H9 (cell line): ENCODE measurements around the gene DDX51. TPM values are rescaled to one million over a fixed set of nuclear protein-coding genes. Genes with fewer than 3 reads are reported as not detected.

Source experiments
- DNase-seq: peaks from one replicate; pipeline ENCODE4 v3.0.0-alpha.2; 2017
- H2AFZ ChIP-seq: one replicate; pipeline ENCODE4 v1.6.1; 2013; ENCODE audit warnings: mild to moderate bottlenecking, low read length, control low read depth, moderate library complexity
- H2AK5ac ChIP-seq: 2 replicates; pipeline ENCODE4 v1.6.1; 2013; ENCODE audit warnings: low read length, control low read depth, mixed read lengths; ENCODE audit not compliant: insufficient read length
- H2BK120ac ChIP-seq: one replicate; pipeline ENCODE4 v1.6.1; 2013; ENCODE audit warnings: low read depth, mild to moderate bottlenecking, low read length, control low read depth, inconsistent platforms; ENCODE audit not compliant: poor library complexity, severe bottlenecking
- H2BK12ac ChIP-seq: 2 replicates; pipeline ENCODE4 v1.6.1; 2013; ENCODE audit warnings: low read length, control low read depth, mixed read lengths, low read depth; ENCODE audit not compliant: insufficient read length
- H2BK15ac ChIP-seq: 2 replicates; pipeline ENCODE4 v1.6.1; 2013; ENCODE audit warnings: low read depth, low read length, control low read depth
- H2BK20ac ChIP-seq: one replicate; pipeline ENCODE4 v1.6.1; 2013; ENCODE audit warnings: low read depth, mild to moderate bottlenecking, low read length, control low read depth, inconsistent platforms; ENCODE audit not compliant: poor library complexity, severe bottlenecking
- H2BK5ac ChIP-seq: 2 replicates; pipeline ENCODE4 v1.6.1; 2013; ENCODE audit warnings: low read length, control low read depth, mixed read lengths; ENCODE audit not compliant: insufficient read length
- H3K14ac ChIP-seq: 2 replicates; pipeline ENCODE4 v1.6.1; 2013; ENCODE audit warnings: low read length, control low read depth; ENCODE audit not compliant: insufficient read depth
- H3K18ac ChIP-seq: 2 replicates; pipeline ENCODE4 v1.6.1; 2013; ENCODE audit warnings: low read depth, mild to moderate bottlenecking, mixed read lengths, low read length, control low read depth; ENCODE audit not compliant: insufficient read length
- H3K23ac ChIP-seq: 2 replicates; pipeline ENCODE4 v1.6.1; 2013; ENCODE audit warnings: low read length, control low read depth, mixed read lengths, low read depth; ENCODE audit not compliant: insufficient read length
- H3K23me2 ChIP-seq: 2 replicates; pipeline ENCODE4 v1.6.1; 2013; ENCODE audit warnings: low read depth, mild to moderate bottlenecking, mixed read lengths, low read length, control low read depth; ENCODE audit not compliant: insufficient read length, poor library complexity, severe bottlenecking
- H3K27ac ChIP-seq: 2 replicates; pipeline ENCODE4 v1.5.1; 2013; ENCODE audit warnings: low read length, control low read depth, mixed read lengths, low read depth; ENCODE audit not compliant: insufficient read length
- H3K27me3 ChIP-seq: 2 replicates; pipeline ENCODE4 v1.6.1; 2013; ENCODE audit warnings: low read length, control low read depth, inconsistent platforms; ENCODE audit not compliant: insufficient read depth
- H3K4ac ChIP-seq: 2 replicates; pipeline ENCODE4 v1.6.1; 2013; ENCODE audit warnings: low read depth, mild to moderate bottlenecking, control low read depth, inconsistent platforms, low read length, moderate library complexity
- H3K4me1 ChIP-seq: 2 replicates; pipeline ENCODE4 v1.6.1; 2013; ENCODE audit warnings: low read length, control low read depth, inconsistent platforms; ENCODE audit not compliant: insufficient read depth
- H3K4me2 ChIP-seq: 2 replicates; pipeline ENCODE4 v1.6.1; 2013; ENCODE audit warnings: low read length, control low read depth, mixed read lengths; ENCODE audit not compliant: insufficient read length, insufficient read depth
- H3K56ac ChIP-seq: 2 replicates; pipeline ENCODE4 v1.6.1; 2013; ENCODE audit warnings: low read depth, mild to moderate bottlenecking, mixed read lengths, low read length, control low read depth; ENCODE audit not compliant: insufficient read length
- H3K79me1 ChIP-seq: 2 replicates; pipeline ENCODE4 v1.6.1; 2013; ENCODE audit warnings: low read depth, mild to moderate bottlenecking, moderate library complexity, low read length, control low read depth, inconsistent platforms; ENCODE audit not compliant: insufficient read depth, poor library complexity, severe bottlenecking
- H3K79me2 ChIP-seq: 2 replicates; pipeline ENCODE4 v1.6.1; 2013; ENCODE audit warnings: low read length, control low read depth, inconsistent platforms; ENCODE audit not compliant: insufficient read depth
- H3K9ac ChIP-seq: 2 replicates; pipeline ENCODE4 v1.6.1; 2013; ENCODE audit warnings: low read length, control low read depth, mixed read lengths; ENCODE audit not compliant: insufficient read length; ENCODE audit errors: extremely low read depth
- H3K9me3 ChIP-seq: one replicate; pipeline ENCODE4 v1.6.1; 2013; ENCODE audit warnings: low read depth, low read length, inconsistent platforms; ENCODE audit not compliant: control insufficient read depth
- H3T11ph ChIP-seq: one replicate; pipeline ENCODE4 v1.6.1; 2013; ENCODE audit warnings: mild to moderate bottlenecking, low read length, control low read depth, inconsistent platforms
- H4K20me1 ChIP-seq: one replicate; pipeline ENCODE4 v1.6.1; 2013; ENCODE audit not compliant: control insufficient read depth, insufficient read length, insufficient read depth
- H4K5ac ChIP-seq: 2 replicates; pipeline ENCODE4 v1.6.1; 2013; ENCODE audit warnings: low read depth, mild to moderate bottlenecking, mixed read lengths, low read length, control low read depth; ENCODE audit not compliant: insufficient read length
- H4K8ac ChIP-seq: replicated peaks from 2 replicates; pipeline ENCODE4 v1.6.1; 2013; ENCODE audit warnings: low read length, control low read depth, mixed read lengths, low read depth; ENCODE audit not compliant: insufficient read length
- H4K91ac ChIP-seq: 2 replicates; pipeline ENCODE4 v1.6.1; 2013; ENCODE audit warnings: low read depth, mild to moderate bottlenecking, moderate library complexity, mixed read lengths, low read length, control low read depth; ENCODE audit not compliant: insufficient read length
- H3K27ac Mint-ChIP-seq, 3 experiments: 2 replicates in 2 of 3; 3 replicates in 1 of 3; pipeline ENCODE4 v1.8.0; 2020 to 2021; ENCODE audit warnings: mixed read lengths in 3 of 3, mild to moderate bottlenecking in 1 of 3, moderate library complexity in 1 of 3
- H3K27me3 Mint-ChIP-seq: 2 replicates; pipeline ENCODE4 v1.8.0; 2021; ENCODE audit warnings: low read depth, mild to moderate bottlenecking, moderate library complexity, mixed read lengths
- H3K36me3 Mint-ChIP-seq, 3 experiments: 2 replicates in 2 of 3; 3 replicates in 1 of 3; pipeline ENCODE4 v1.8.0; 2020 to 2021; ENCODE audit warnings: low read depth in 3 of 3, mixed read lengths in 3 of 3; ENCODE audit not compliant: insufficient read depth in 1 of 3
- H3K4me1 Mint-ChIP-seq, 2 experiments: 2 replicates each; pipeline ENCODE4 v1.8.0; 2020; ENCODE audit warnings: mixed read lengths in 2 of 2
- H3K4me3 Mint-ChIP-seq, 2 experiments: 2 replicates in 1 of 2; 3 replicates in 1 of 2; pipeline ENCODE4 v1.8.0; 2020 to 2021; ENCODE audit warnings: mild to moderate bottlenecking in 2 of 2, mixed read lengths in 2 of 2, moderate library complexity in 1 of 2
- H3K9me3 Mint-ChIP-seq, 2 experiments: 2 replicates in 1 of 2; 3 replicates in 1 of 2; pipeline ENCODE4 v1.8.0; 2020; ENCODE audit warnings: mild to moderate bottlenecking in 2 of 2, mixed read lengths in 2 of 2, moderate library complexity in 1 of 2
- CTCF ChIP-seq: fragments of 200-600 bp; sonication (generic); conservative IDR thresholded peaks from 3 replicates; pipeline ENCODE4 v1.8.0; 2021; ENCODE audit warnings: antibody characterized with exemption, mild to moderate bottlenecking
- WGBS: extraction: QIAGEN DNeasy Blood & Tissue Kit; methylation state at CpG from one replicate; pipeline ENCODE4 v1.1.7; 2013; ENCODE audit warnings: missing lambda C conversion rate, low lambda C conversion rate, mixed read lengths; ENCODE audit not compliant: insufficient read length; ENCODE audit errors: extremely low coverage; 5-methylcytosine and 5-hydroxymethylcytosine counted together
- total RNA-seq: library from RNA; stranded (reverse); gene quantifications from 2 replicates; pipeline ENCODE4 v1.2.1, GENCODE V29; 2021

Gene DDX51
- total RNA-seq, 1 experiment from 2014 or later: 37.9 TPM

GRCh38 chr12:132140501-132140900 lies 3.6 kb downstream of the DDX51 start:
- Histone ChIP-seq H2BK15ac (no peak overlapping the region), H3K23me2 (peaks cover 5% of the 10 kb centered on the region), H3K18ac (no peak overlapping the region), H4K91ac (no peak overlapping the region), H3K9me3 (no peaks in the 10 kb centered on the region), H3T11ph (no peak overlapping the region), H3K14ac (no peak overlapping the region), H3K27ac (no peak overlapping the region), H3K4me2 (no peak overlapping the region), H3K23ac (no peak overlapping the region), H3K4me1 (peaks cover 3% of the 10 kb centered on the region; the same call in 1 of the 2 replicates), H2BK12ac (no peak overlapping the region), H3K56ac (no peak overlapping the region), H2AFZ (no peak overlapping the region), H2BK120ac (no peak overlapping the region), H4K20me1 (no peaks in the 10 kb centered on the region), H4K5ac (no peak overlapping the region), H2AK5ac (no peak overlapping the region), H2BK5ac (no peak overlapping the region), H4K8ac (no peak overlapping the region), H3K79me2 (peaks cover 5% of the 10 kb centered on the region; the same call in 1 of the 2 replicates), H3K9ac (no peak overlapping the region), H3K27me3 (no peaks in the 10 kb centered on the region), H2BK20ac (no peak overlapping the region), H3K4ac (no peak overlapping the region), H3K79me1 (peaks cover 12% of the 10 kb centered on the region)
- no peak overlapping the region for H3K27ac Mint-ChIP-seq
- peaks cover 20% of the 10 kb centered on the region for H3K27me3 Mint-ChIP-seq
- H3K4me1 Mint-ChIP-seq: peaks cover 7 to 10% of the 10 kb centered on the region in 2 experiments
- H3K36me3 Mint-ChIP-seq: peaks cover 24 to 45% (median 44%) of the 10 kb centered on the region in 3 experiments
- no peak overlapping the region for H3K4me3 Mint-ChIP-seq
- no CpG with 5 or more reads among the region's 15 CpGs for WGBS
- no peak for DNase-seq
- H3K9me3 Mint-ChIP-seq: peaks cover 2 to 3% of the 10 kb centered on the region in 2 experiments; a peak in 3 of 5 replicates
- no peak for TF ChIP-seq CTCF
